ENCODE measurements around the gene ARL14. TPM values are rescaled to one million over a fixed set of nuclear protein-coding genes. Genes with fewer than 3 reads are reported as not detected.

The ARL14 gene
- total RNA-seq, 1 donor from 2014 or later = not detected

- Mint-ChIP-seq H3K36me3 (no peaks in the 10 kb centered on the region), H3K9me3 (peaks cover 4% of the 10 kb centered on the region)
Observed at GRCh38 chr3:160648701-160649100, 28.3 kb upstream of the ARL14 start.

GRCh38 chr3:160649596-160649995 lies 27.4 kb upstream of the ARL14 start:
- Histone ChIP-seq H3K27me3 (no peaks in the 10 kb centered on the region), H3K9me3 (ENCODE audit: low read depth) (no peaks in the 10 kb centered on the region), H3K4me1 (peaks cover 9% of the 10 kb centered on the region), H4K20me1 (ENCODE audit: low read depth) (no peaks in the 10 kb centered on the region), H3K27ac (no peak overlapping the region), H3F3A (ENCODE audit: low read depth) (peaks cover 3% of the 10 kb centered on the region), H2AFZ (replicated peaks) (no peak overlapping the region), H3K4me3 (no peak overlapping the region), H3K36me3 (no peaks in the 10 kb centered on the region), H3K79me2 (ENCODE audit: low read depth) (no peaks in the 10 kb centered on the region), H3K4me2 (no peak overlapping the region), H3K9ac (no peak overlapping the region)
- Mint-ChIP-seq H3K9me3 (peaks cover 4% of the 10 kb centered on the region), H3K27me3 (ENCODE audit: insufficient read depth, low read depth) (peaks cover 4% of the 10 kb centered on the region), H3K36me3 (no peaks in the 10 kb centered on the region), H3K4me3 (no peak overlapping the region), H3K27ac (no peak overlapping the region), H3K4me1 (no peaks in the 10 kb centered on the region)
- TF ChIP-seq EZH2 (IDR thresholded peaks at IDR 0.05) (no peak), CTCF (IDR thresholded peaks at IDR 0.05) (no peak), EZH2phosphoT487 (IDR thresholded peaks at IDR 0.05) (no peak)
- no peak for DNase-seq (ENCODE audit: low spot score)

More at GRCh38 chr3:160648701-160649100, 28.3 kb upstream of the ARL14 start:
- Histone ChIP-seq H3K36me3 (no peaks in the 10 kb centered on the region), H4K20me1 (ENCODE audit: low read depth) (no peaks in the 10 kb centered on the region), H3K9me3 (ENCODE audit: low read depth) (no peaks in the 10 kb centered on the region), H3K4me1 (peaks cover 18% of the 10 kb centered on the region), H3K9ac (no peak overlapping the region), H3K27me3 (no peaks in the 10 kb centered on the region), H3K79me2 (ENCODE audit: low read depth) (no peaks in the 10 kb centered on the region), H3K4me3 (no peak overlapping the region), H3K4me2 (no peak overlapping the region), H3K27ac (no peak overlapping the region), H2AFZ (replicated peaks) (no peak overlapping the region), H3F3A (ENCODE audit: low read depth) (peaks cover 12% of the 10 kb centered on the region)
- H3K4me1 Mint-ChIP-seq = peaks cover 6% of the 10 kb centered on the region
- peaks cover 4% of the 10 kb centered on the region for H3K27me3 Mint-ChIP-seq (ENCODE audit: insufficient read depth, low read depth)
- no peak for DNase-seq (ENCODE audit: low spot score)
- H3K4me3 Mint-ChIP-seq = no peak overlapping the region
- H3K27ac Mint-ChIP-seq = no peak overlapping the region
- TF ChIP-seq EZH2 (IDR thresholded peaks at IDR 0.05) = no peak
- TF ChIP-seq EZH2phosphoT487 (IDR thresholded peaks at IDR 0.05) = no peak
- no peak for TF ChIP-seq CTCF (IDR thresholded peaks at IDR 0.05)

GRCh38 chr3:160653512-160653911 lies 23.4 kb upstream of the ARL14 start:
- H3K36me3 Mint-ChIP-seq = no peaks in the 10 kb centered on the region
- H3K4me3 Mint-ChIP-seq = no peak overlapping the region
- peaks cover 7% of the 10 kb centered on the region for H3K27me3 Mint-ChIP-seq (ENCODE audit: insufficient read depth, low read depth)
- Histone ChIP-seq H3K9me3 (ENCODE audit: low read depth) (no peaks in the 10 kb centered on the region), H2AFZ (replicated peaks) (no peak overlapping the region), H3K4me3 (no peak overlapping the region), H3K9ac (no peak overlapping the region), H3F3A (ENCODE audit: low read depth) (no peaks in the 10 kb centered on the region), H3K79me2 (ENCODE audit: low read depth) (no peaks in the 10 kb centered on the region), H3K27ac (no peak overlapping the region), H3K27me3 (no peaks in the 10 kb centered on the region), H3K36me3 (no peaks in the 10 kb centered on the region), H3K4me1 (no peaks in the 10 kb centered on the region), H4K20me1 (ENCODE audit: low read depth) (no peaks in the 10 kb centered on the region), H3K4me2 (no peak overlapping the region)
- TF ChIP-seq CTCF (IDR thresholded peaks at IDR 0.05) = no peak
- no peak for TF ChIP-seq EZH2phosphoT487 (IDR thresholded peaks at IDR 0.05)
- H3K4me1 Mint-ChIP-seq = no peaks in the 10 kb centered on the region
- H3K9me3 Mint-ChIP-seq = peaks cover 16% of the 10 kb centered on the region
- no peak for DNase-seq (ENCODE audit: low spot score)
- no peak overlapping the region for H3K27ac Mint-ChIP-seq
